Liver (tissue), 9 donors: ENCODE results near the gene APP. TPM values are rescaled to one million over a fixed set of nuclear protein-coding genes. Genes with fewer than 3 reads are reported as not detected.

Source experiments
- DNase-seq: peaks from one replicate; pipeline ENCODE4 v3.0.0-alpha.2; 2017; ENCODE audit warnings: low spot score
- H3K27ac ChIP-seq, 2 donors: one replicate each; pipeline ENCODE4 v1.7.0; 2013; ENCODE audit warnings: inconsistent platforms in 2 of 2, low read length in 2 of 2, control low read depth in 1 of 2, low read depth in 1 of 2, mild to moderate bottlenecking in 1 of 2
- H3K27me3 ChIP-seq, 4 donors: one replicate each; pipeline versions ENCODE4 v1.6.1 to v1.7.0; 2013; ENCODE audit warnings: low read length in 3 of 4, inconsistent platforms in 1 of 4, mild to moderate bottlenecking in 1 of 4, moderate library complexity in 1 of 4; ENCODE audit not compliant: control insufficient read depth in 4 of 4, insufficient read depth in 4 of 4
- H3K36me3 ChIP-seq, 4 donors: one replicate each; pipeline versions ENCODE4 v1.6.1 to v1.7.0; 2013; ENCODE audit warnings: low read length in 3 of 4, mild to moderate bottlenecking in 3 of 4, low read depth in 1 of 4, moderate library complexity in 1 of 4; ENCODE audit not compliant: control insufficient read depth in 4 of 4, insufficient read depth in 3 of 4
- H3K4me1 ChIP-seq, 4 donors: one replicate each; pipeline versions ENCODE4 v1.6.1 to v1.7.0; 2013; ENCODE audit warnings: low read length in 3 of 4, mild to moderate bottlenecking in 3 of 4, moderate library complexity in 1 of 4; ENCODE audit not compliant: control insufficient read depth in 4 of 4, insufficient read depth in 4 of 4
- H3K4me3 ChIP-seq, 3 donors: one replicate each; pipeline versions ENCODE4 v1.6.1 to v1.7.0; 2013; ENCODE audit warnings: low read length in 3 of 3, control low read depth in 1 of 3, low read depth in 1 of 3, mild to moderate bottlenecking in 1 of 3
- H3K9ac ChIP-seq, 2 donors: one replicate each; pipeline ENCODE4 v1.7.0; 2013; ENCODE audit warnings: low read length in 2 of 2, mild to moderate bottlenecking in 2 of 2, moderate library complexity in 2 of 2, control low read depth in 1 of 2, low read depth in 1 of 2
- H3K9me3 ChIP-seq, 4 donors: one replicate each; pipeline versions ENCODE4 v1.6.1 to v1.7.0; 2013; ENCODE audit warnings: low read length in 3 of 4; ENCODE audit not compliant: control insufficient read depth in 4 of 4
- ATF3 ChIP-seq: IDR thresholded peaks from 2 replicates; pipeline ENCODE4 v1.6.1; 2016; ENCODE audit warnings: antibody characterized with exemption
- CTCF ChIP-seq: fragments of 150-350 bp; IDR thresholded peaks from 2 replicates; pipeline ENCODE4 v1.5.1; 2017; ENCODE audit warnings: improper control_type of control experiment, low read depth, low read length; ENCODE audit not compliant: missing input control
- EGR1 ChIP-seq, 2 donors: IDR thresholded peaks; 2 replicates each; pipeline ENCODE4 v1.6.1; 2016 to 2018; ENCODE audit warnings: antibody characterized with exemption in 2 of 2, low read depth in 2 of 2
- FOXA1 ChIP-seq: IDR thresholded peaks from 2 replicates; pipeline ENCODE4 v1.6.1; 2016; ENCODE audit warnings: antibody characterized with exemption
- FOXA2 ChIP-seq: IDR thresholded peaks from 2 replicates; pipeline ENCODE4 v1.6.1; 2016; ENCODE audit warnings: antibody characterized with exemption
- GABPA ChIP-seq, 2 donors: IDR thresholded peaks in 1 of 2; conservative IDR thresholded peaks in 1 of 2; 2 replicates each; pipeline ENCODE4 v1.6.1; 2016; ENCODE audit warnings: antibody characterized with exemption in 2 of 2, mild to moderate bottlenecking in 1 of 2, moderate library complexity in 1 of 2
- HNF4A ChIP-seq, 2 donors: conservative IDR thresholded peaks; 2 replicates each; pipeline ENCODE4 v1.6.1; 2016; ENCODE audit warnings: antibody characterized with exemption in 2 of 2, mild to moderate bottlenecking in 2 of 2
- HNF4G ChIP-seq: IDR thresholded peaks from 2 replicates; pipeline ENCODE4 v1.6.1; 2016; ENCODE audit warnings: antibody characterized with exemption
- JUND ChIP-seq, 2 donors: IDR thresholded peaks; 2 replicates each; pipeline ENCODE4 v1.6.1; 2016; ENCODE audit warnings: antibody characterized with exemption in 2 of 2
- NR2F2 ChIP-seq: IDR thresholded peaks from 2 replicates; pipeline ENCODE4 v1.6.1; 2016; ENCODE audit warnings: antibody characterized with exemption
- RAD21 ChIP-seq, 2 donors: IDR thresholded peaks; 2 replicates each; pipeline ENCODE4 v1.6.1; 2016; ENCODE audit warnings: antibody characterized with exemption in 2 of 2, mild to moderate bottlenecking in 2 of 2
- RXRA ChIP-seq, 2 donors: IDR thresholded peaks; 2 replicates each; pipeline ENCODE4 v1.6.1; 2017 to 2018; ENCODE audit warnings: antibody characterized with exemption in 2 of 2, mild to moderate bottlenecking in 1 of 2
- SP1 ChIP-seq: IDR thresholded peaks from 2 replicates; pipeline ENCODE4 v1.6.1; 2018; ENCODE audit warnings: antibody characterized with exemption, mild to moderate bottlenecking
- TAF1 ChIP-seq: conservative IDR thresholded peaks from 2 replicates; pipeline ENCODE4 v1.6.1; 2016; ENCODE audit warnings: antibody characterized with exemption, mild to moderate bottlenecking
- YY1 ChIP-seq: IDR thresholded peaks from 2 replicates; pipeline ENCODE4 v1.6.1; 2016; ENCODE audit warnings: antibody characterized with exemption, mild to moderate bottlenecking
- ZBTB33 ChIP-seq: IDR thresholded peaks from 2 replicates; pipeline ENCODE4 v1.6.1; 2016; ENCODE audit warnings: antibody characterized with exemption
- WGBS: extraction: QIAGEN DNeasy Blood & Tissue Kit; methylation state at CpG from one replicate; pipeline ENCODE4 v1.1.7; 2013; 5-methylcytosine and 5-hydroxymethylcytosine counted together
- polyA plus RNA-seq, 2 donors: library from polyadenylated mRNA; stranded (reverse) in 1 of 2; unstranded in 1 of 2; fragments of 200-250 nt in 1 of 2; fragments of >200 nt in 1 of 2; fragmentation: Nextera tagmentation in 1 of 2; extraction: Ambion mirVana in 1 of 2; gene quantifications; one replicate each; pipeline versions ENCODE4 v1.2.1 to v1.2.3, GENCODE V29; 2013 to 2015
- total RNA-seq, 2 donors: library from RNA; depleted of rRNA; stranded (reverse); fragments of >200 nt; gene quantifications; one replicate each; pipeline ENCODE4 v1.2.3, GENCODE V29; 2014
- TF ChIP-seq, protein P1 (sequence below): IDR thresholded peaks from 2 replicates; pipeline ENCODE4 v1.6.1; 2016; ENCODE audit warnings: antibody characterized with exemption
- TF ChIP-seq, protein P2 (sequence below): IDR thresholded peaks from 2 replicates; pipeline ENCODE4 v1.6.1; 2016; ENCODE audit warnings: antibody characterized with exemption, mild to moderate bottlenecking
- donor health status: healthy.
- donor health status: healthy.
- donor health status: healthy.
- donor health status: healthy.
- donor health status: healthy.

The APP gene
- total and polyA plus RNA-seq, 4 donors = 24.9 to 201 (median 111) TPM

DNA sequence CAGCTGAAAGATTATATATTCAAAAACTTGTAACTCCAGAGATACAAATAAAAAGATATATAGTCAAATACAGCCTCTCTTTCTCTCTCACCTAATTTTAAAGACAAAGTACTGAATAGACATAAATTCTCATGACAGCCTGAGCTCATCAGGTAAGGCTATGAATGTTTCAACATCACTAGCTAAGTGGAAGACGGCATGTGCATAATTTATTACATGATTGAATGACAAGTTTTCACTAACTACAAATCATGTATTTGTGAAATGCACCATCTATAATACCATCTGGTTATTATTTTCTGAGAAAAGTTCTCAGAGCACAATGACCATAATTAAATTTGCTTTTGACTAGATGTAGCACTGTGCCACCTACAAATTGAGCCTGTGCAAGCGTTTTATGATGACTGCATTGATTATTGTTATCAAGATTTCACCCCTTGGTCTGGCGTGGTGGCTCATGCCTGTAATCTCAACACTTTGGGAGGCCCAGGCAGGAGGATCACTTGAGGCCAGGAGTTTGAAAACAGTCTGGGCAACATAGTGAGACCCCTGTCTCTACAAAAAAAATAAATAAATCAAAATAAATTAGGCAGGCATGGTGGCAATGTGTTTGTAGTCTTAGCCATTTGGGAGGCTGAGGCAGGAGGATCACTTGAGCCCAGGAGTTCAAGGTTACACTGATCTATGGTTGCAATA lies 128.2 kb downstream of the APP start (continued):
- TF ChIP-seq, protein P1, sequence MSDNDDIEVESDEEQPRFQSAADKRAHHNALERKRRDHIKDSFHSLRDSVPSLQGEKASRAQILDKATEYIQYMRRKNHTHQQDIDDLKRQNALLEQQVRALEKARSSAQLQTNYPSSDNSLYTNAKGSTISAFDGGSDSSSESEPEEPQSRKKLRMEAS = no peak

DNA sequence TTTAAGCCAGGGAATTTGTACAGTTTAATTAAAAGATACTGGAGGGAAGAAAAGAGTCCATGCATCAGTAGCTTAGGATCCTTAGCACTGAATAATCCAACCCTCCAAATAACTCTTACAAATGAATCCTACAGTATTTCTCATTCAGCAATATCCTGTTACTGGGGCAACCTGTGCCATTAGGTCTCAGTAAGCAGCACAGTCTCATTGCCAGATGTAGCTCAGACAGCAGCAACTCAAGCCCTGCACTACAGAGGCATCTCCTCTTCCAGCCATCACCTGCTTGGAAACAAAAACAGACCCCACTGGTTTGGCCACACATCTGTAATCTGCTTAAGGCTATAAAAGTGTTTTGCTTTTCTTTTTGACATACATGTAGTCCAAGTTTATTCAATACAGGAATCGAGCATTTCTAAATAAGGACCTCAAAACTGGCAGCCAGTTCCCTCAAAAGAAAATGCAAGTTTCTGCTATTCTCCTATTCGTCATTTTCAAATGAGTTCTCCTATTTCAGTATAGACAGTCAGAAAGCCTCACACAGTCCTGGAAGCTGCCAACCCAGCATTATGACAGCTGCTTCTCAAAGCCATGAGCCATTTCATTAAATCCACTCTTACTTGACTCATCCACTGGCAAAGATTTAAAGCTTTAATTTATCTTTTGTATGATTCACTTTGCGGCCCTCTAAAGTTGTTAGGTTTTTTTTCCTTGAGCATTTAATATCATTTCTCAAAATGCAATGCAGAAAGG lies 129.0 kb downstream of the APP start:
- Histone ChIP-seq H3K4me1 (peaks cover 0 to 4% (median 0%) of the 10 kb centered on the region in 4 donors), H3K36me3 (peaks cover 0 to 4% (median 1%) of the 10 kb centered on the region in 4 donors), H3K27ac (no peak overlapping the region), H3K9ac (no peak overlapping the region), H3K9me3 (no peaks in the 10 kb centered on the region), H3K27me3 (no peaks in the 10 kb centered on the region), H3K4me3 (no peak overlapping the region)
- 88% methylated on average over 3 of the region's 3 CpGs for WGBS
- TF ChIP-seq HNF4G = no peak
- TF ChIP-seq, protein P1 = no peak
- TF ChIP-seq TAF1 = no peak
- TF ChIP-seq GABPA (IDR thresholded peaks at IDR 0.05 in 1 of 2, conservative IDR thresholded peaks at IDR 0.05 in 1 of 2) = no peak
- TF ChIP-seq, protein P2, sequence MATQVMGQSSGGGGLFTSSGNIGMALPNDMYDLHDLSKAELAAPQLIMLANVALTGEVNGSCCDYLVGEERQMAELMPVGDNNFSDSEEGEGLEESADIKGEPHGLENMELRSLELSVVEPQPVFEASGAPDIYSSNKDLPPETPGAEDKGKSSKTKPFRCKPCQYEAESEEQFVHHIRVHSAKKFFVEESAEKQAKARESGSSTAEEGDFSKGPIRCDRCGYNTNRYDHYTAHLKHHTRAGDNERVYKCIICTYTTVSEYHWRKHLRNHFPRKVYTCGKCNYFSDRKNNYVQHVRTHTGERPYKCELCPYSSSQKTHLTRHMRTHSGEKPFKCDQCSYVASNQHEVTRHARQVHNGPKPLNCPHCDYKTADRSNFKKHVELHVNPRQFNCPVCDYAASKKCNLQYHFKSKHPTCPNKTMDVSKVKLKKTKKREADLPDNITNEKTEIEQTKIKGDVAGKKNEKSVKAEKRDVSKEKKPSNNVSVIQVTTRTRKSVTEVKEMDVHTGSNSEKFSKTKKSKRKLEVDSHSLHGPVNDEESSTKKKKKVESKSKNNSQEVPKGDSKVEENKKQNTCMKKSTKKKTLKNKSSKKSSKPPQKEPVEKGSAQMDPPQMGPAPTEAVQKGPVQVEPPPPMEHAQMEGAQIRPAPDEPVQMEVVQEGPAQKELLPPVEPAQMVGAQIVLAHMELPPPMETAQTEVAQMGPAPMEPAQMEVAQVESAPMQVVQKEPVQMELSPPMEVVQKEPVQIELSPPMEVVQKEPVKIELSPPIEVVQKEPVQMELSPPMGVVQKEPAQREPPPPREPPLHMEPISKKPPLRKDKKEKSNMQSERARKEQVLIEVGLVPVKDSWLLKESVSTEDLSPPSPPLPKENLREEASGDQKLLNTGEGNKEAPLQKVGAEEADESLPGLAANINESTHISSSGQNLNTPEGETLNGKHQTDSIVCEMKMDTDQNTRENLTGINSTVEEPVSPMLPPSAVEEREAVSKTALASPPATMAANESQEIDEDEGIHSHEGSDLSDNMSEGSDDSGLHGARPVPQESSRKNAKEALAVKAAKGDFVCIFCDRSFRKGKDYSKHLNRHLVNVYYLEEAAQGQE = no peak
- no peak for TF ChIP-seq CTCF
- no peak for TF ChIP-seq HNF4A (conservative IDR thresholded peaks at IDR 0.05)
- TF ChIP-seq EGR1 (IDR thresholded peaks at IDR 0.05; ENCODE audit: low read depth in 2 of 2) = no peak
- TF ChIP-seq RXRA (IDR thresholded peaks at IDR 0.05) = no peak
- no peak for TF ChIP-seq ATF3
- TF ChIP-seq ZBTB33 = no peak
- no peak for TF ChIP-seq NR2F2
- TF ChIP-seq YY1 = no peak
- no peak for TF ChIP-seq FOXA1
- no peak for TF ChIP-seq FOXA2
- TF ChIP-seq JUND (IDR thresholded peaks at IDR 0.05) = no peak
- no peak for TF ChIP-seq RAD21 (IDR thresholded peaks at IDR 0.05)
- no peak for TF ChIP-seq SP1
- no peak for DNase-seq
